CD4-positive, alpha-beta T cell (primary cell): Measurements from ENCODE around the gene EIF3D. TPM values are rescaled to one million over a fixed set of nuclear protein-coding genes. Genes with fewer than 3 reads are reported as not detected.

Experiments used
- ATAC-seq: fragments of 200-7000 bp; cut with Tn5 transposase; one replicate; pipeline ENCODE4 v1.10.0; 2022; ENCODE audit warnings: mild to moderate bottlenecking; ENCODE audit not compliant: poor library complexity
- CTCF ChIA-PET: fragments of 350-600 bp; sonication (Branson Sonifier 250); formaldehyde crosslinking; loops from one replicate; lab custom pipeline; 2021; ENCODE audit warnings: antibody characterized with exemption, inconsistent platforms; lab: Charles Lee
- POLR2A ChIA-PET: fragments of 350-600 bp; sonication (Branson Sonifier 250); formaldehyde crosslinking; loops from one replicate; lab custom pipeline; 2021; ENCODE audit warnings: antibody characterized with exemption, inconsistent platforms; lab: Charles Lee
- DNase-seq, 14 experiments: peaks; one replicate each; pipeline ENCODE4 v3.0.0-alpha.2; 2013 to 2020; ENCODE audit warnings: mixed read lengths in 2 of 14
- H3K27ac ChIP-seq, 2 donors: one replicate each; pipeline versions ENCODE4 v1.5.1 to v1.7.0; 2013; ENCODE audit warnings: low read length in 2 of 2, low read depth in 1 of 2, mild to moderate bottlenecking in 1 of 2
- H3K27me3 ChIP-seq, 2 experiments: 1 replicate in 1 of 2; 2 replicates in 1 of 2; pipeline versions ENCODE4 v1.6.1 to v1.7.0; 2013; ENCODE audit warnings: low read length in 2 of 2, control low read depth in 1 of 2, mild to moderate bottlenecking in 1 of 2, moderate library complexity in 1 of 2; ENCODE audit not compliant: insufficient read depth in 2 of 2, control insufficient read depth in 1 of 2
- H3K36me3 ChIP-seq: one replicate; pipeline ENCODE4 v1.6.1; 2013; ENCODE audit warnings: low read length, control low read depth; ENCODE audit not compliant: insufficient read depth
- H3K4me1 ChIP-seq: one replicate; pipeline ENCODE4 v1.6.1; 2013; ENCODE audit warnings: low read length, control low read depth; ENCODE audit not compliant: insufficient read depth
- H3K4me3 ChIP-seq: one replicate; pipeline ENCODE4 v1.5.1; 2013; ENCODE audit warnings: mild to moderate bottlenecking, low read length, moderate library complexity
- H3K9me3 ChIP-seq, 2 experiments: 1 replicate in 1 of 2; 2 replicates in 1 of 2; pipeline versions ENCODE4 v1.6.1 to v1.7.0; 2013; ENCODE audit warnings: low read length in 2 of 2, mild to moderate bottlenecking in 2 of 2, control low read depth in 1 of 2, moderate library complexity in 1 of 2; ENCODE audit not compliant: control insufficient read depth in 1 of 2, insufficient read depth in 1 of 2
- H3K27ac Mint-ChIP-seq: one replicate; pipeline ENCODE4 v1.8.0; 2020; ENCODE audit warnings: mixed read lengths
- H3K27me3 Mint-ChIP-seq: one replicate; pipeline ENCODE4 v1.8.0; 2021; ENCODE audit warnings: mixed read lengths
- H3K36me3 Mint-ChIP-seq: one replicate; pipeline ENCODE4 v1.8.0; 2021; ENCODE audit warnings: low read depth, mixed read lengths
- H3K4me1 Mint-ChIP-seq: one replicate; pipeline ENCODE4 v1.8.0; 2021; ENCODE audit warnings: low read depth, mixed read lengths
- H3K4me3 Mint-ChIP-seq: one replicate; pipeline ENCODE4 v1.8.0; 2020; ENCODE audit warnings: mild to moderate bottlenecking, mixed read lengths
- H3K9me3 Mint-ChIP-seq: one replicate; pipeline ENCODE4 v1.8.0; 2020; ENCODE audit warnings: mixed read lengths
- CTCF ChIP-seq: fragments of 200-600 bp; IDR thresholded peaks from one replicate; pipeline ENCODE4 v1.8.0; 2022; ENCODE audit warnings: antibody characterized with exemption, mild to moderate bottlenecking
- intact Hi-C, 2 experiments: fragments of 100-400 bp; cut with DNase I in 1 of 2; cut with micrococcal nuclease in 1 of 2; formaldehyde crosslinking; loops; one replicate each; pipeline versions ENCODE4 v1.15.1 to v1.9.0; 2023 to 2025; cut with DNase I, micrococcal nuclease
- total RNA-seq, 174 experiments: library from RNA in 2 of 174; stranded (reverse) in 2 of 174; gene quantifications; one replicate each; pipeline ENCODE4 v1.2.3 and lab custom pipeline; 2021 to 2026

The EIF3D gene
- total RNA-seq, 2 experiments from 2014 or later, result 285 to 286 TPM

DNA sequence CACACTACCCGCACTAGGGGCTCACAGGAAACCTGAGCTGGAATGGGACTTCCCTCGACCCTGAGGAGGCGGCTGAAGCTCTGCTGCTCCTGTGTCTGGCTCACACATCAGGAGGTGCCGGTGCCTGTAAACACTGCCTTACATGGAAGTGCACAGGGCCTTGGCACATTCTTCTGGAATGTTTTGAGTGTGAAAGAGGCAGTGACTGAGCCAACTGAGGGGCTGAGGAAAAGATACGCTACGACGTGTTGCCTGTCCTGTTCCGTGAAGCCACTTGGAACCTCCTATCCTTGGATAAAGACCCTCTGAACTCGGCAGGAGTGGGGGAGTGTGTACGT is 58.0 kb downstream of the EIF3D start:
- Mint-ChIP-seq H3K4me3 (no peak overlapping the region), H3K36me3 (peaks cover 56% of the 10 kb centered on the region), H3K4me1 (peaks cover 28% of the 10 kb centered on the region), H3K27me3 (no peaks in the 10 kb centered on the region), H3K9me3 (no peaks in the 10 kb centered on the region), H3K27ac (peak overlapping the region; percentile 70)
- no peak for TF ChIP-seq CTCF
- no peaks in the 10 kb centered on the region for H3K27me3 ChIP-seq
- no peak overlapping the region for H3K27ac ChIP-seq
- H3K9me3 ChIP-seq, result no peaks in the 10 kb centered on the region
- DNase-seq, result no peak
- intact Hi-C loops, result loop anchor here (1.0 to 5.0 kb wide), 6 partner anchors 36 to 170 kb away; partner anchors contain the start of gene MYH9 (in 1 of the 2)
- POLR2A ChIA-PET, result interaction anchor here (1.1 to 1.6 kb wide), 4 partner anchors 20 to 171 kb away, joined by 4 to 7 read pairs (median 6); no protein-coding TSS in a partner anchor
- CTCF ChIA-PET, result interaction anchor here (0.7 to 4.2 kb wide), 17 partner anchors 11 to 232 kb away, joined by 3 to 60 read pairs (median 5); partner anchors contain the start of gene APOL2
- H3K36me3 ChIP-seq, result peaks cover 55% of the 10 kb centered on the region
- no peak for ATAC-seq
- H3K4me3 ChIP-seq, result no peak overlapping the region
- peaks cover 27% of the 10 kb centered on the region for H3K4me1 ChIP-seq

DNA sequence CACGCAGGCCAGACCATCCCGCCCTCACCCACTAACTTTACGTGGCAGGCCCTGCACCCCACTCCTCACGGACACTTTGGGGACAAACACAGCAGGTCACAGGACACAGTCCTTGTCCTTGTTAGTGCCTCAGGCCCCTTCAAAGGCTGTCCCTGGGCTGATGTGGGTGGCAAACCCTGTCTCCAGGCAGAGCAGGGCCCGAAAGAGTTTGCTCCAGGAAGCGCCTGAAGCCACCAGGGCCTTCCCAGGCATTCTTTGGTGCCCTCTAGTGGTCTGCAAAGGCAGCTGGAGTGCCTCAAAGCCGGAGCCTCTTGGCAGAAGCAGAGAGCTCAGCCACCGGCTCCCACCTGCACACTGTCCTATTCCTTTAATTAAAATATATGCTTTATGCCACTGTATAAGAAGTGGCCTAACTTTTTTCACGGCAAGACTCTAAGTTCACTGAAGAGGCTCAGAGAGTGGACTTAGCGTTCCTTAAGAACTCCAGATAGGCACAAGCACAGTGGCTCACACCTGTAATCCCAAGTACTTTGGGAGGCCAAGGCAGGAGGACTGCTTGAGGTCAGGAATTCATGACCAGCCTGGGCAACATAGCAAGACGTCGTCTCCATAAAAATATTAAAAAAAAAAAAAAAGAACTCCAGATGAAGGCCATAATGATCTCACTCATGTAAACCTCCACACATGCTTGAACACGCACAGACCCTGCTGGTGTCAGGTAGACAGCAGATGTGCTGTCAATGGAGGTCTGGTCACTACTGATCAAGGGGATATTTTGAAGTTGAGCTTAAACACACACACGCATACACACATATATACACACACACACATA is 58.6 kb downstream of the EIF3D start:
- POLR2A ChIA-PET, result interaction anchor here (0.6 to 1.6 kb wide), 13 partner anchors 10 to 171 kb away, joined by 3 to 8 read pairs (median 4); no protein-coding TSS in a partner anchor
- peak; percentile 89 for TF ChIP-seq CTCF

GRCh38 chr22:36469094-36469710 is 59.8 kb downstream of the EIF3D start:
- Histone ChIP-seq H3K4me3 (no peak overlapping the region), H3K4me1 (peaks cover 27% of the 10 kb centered on the region), H3K36me3 (peaks cover 39% of the 10 kb centered on the region), H3K27ac (no peak overlapping the region), H3K9me3 (no peaks in the 10 kb centered on the region), H3K27me3 (no peaks in the 10 kb centered on the region)
- peaks cover 26% of the 10 kb centered on the region for H3K4me1 Mint-ChIP-seq
- H3K27me3 Mint-ChIP-seq, result no peaks in the 10 kb centered on the region
- peaks cover 38% of the 10 kb centered on the region for H3K36me3 Mint-ChIP-seq
- ChIA-PET CTCF (interaction anchor here (1.4 to 4.2 kb wide), 5 partner anchors 17 to 169 kb away, joined by 3 to 60 read pairs (median 14); no protein-coding TSS in a partner anchor), POLR2A (interaction anchor here (1.5 to 1.6 kb wide), 2 partner anchors 84 to 134 kb away, joined by 4 read pairs; no protein-coding TSS in a partner anchor)
- no peak for ATAC-seq
- H3K27ac Mint-ChIP-seq, result no peak overlapping the region
- H3K4me3 Mint-ChIP-seq, result no peak overlapping the region
- intact Hi-C loops, result no loop called here
- TF ChIP-seq CTCF, result no peak
- H3K9me3 Mint-ChIP-seq, result no peaks in the 10 kb centered on the region
- DNase-seq, result no peak

More for the DNA sequence above, 58.6 kb downstream of the EIF3D start:
- H3K4me3 ChIP-seq, result no peak overlapping the region
- no peak overlapping the region for H3K27ac ChIP-seq
- H3K9me3 ChIP-seq, result no peaks in the 10 kb centered on the region
- peaks cover 27% of the 10 kb centered on the region for H3K4me1 ChIP-seq
- intact Hi-C loops, result loop anchor here (1.0 to 5.0 kb wide), 6 partner anchors 36 to 169 kb away; partner anchors contain the start of gene MYH9 (in 1 of the 2)
- Mint-ChIP-seq H3K27me3 (no peaks in the 10 kb centered on the region), H3K4me1 (peaks cover 26% of the 10 kb centered on the region), H3K9me3 (no peaks in the 10 kb centered on the region), H3K4me3 (no peak overlapping the region), H3K27ac (peak overlapping the region; percentile 70), H3K36me3 (peaks cover 50% of the 10 kb centered on the region)
- peak; percentile 98 for ATAC-seq
- DNase-seq, result peak; percentile 71 to 92 (median 78)
- H3K27me3 ChIP-seq, result no peaks in the 10 kb centered on the region
- H3K36me3 ChIP-seq, result peaks cover 49% of the 10 kb centered on the region
- CTCF ChIA-PET, result interaction anchor here (0.6 to 4.2 kb wide), 43 partner anchors 12 to 232 kb away, joined by 3 to 60 read pairs (median 5); partner anchors contain the start of genes APOL2 and MYH9
